Prostate gland (tissue), 2 donors: ENCODE results near the gene ITFG1. TPM values are rescaled to one million over a fixed set of nuclear protein-coding genes. Genes with fewer than 3 reads are reported as not detected.

Source experiments
- DNase-seq: peaks from one replicate; pipeline ENCODE4 v3.0.0-alpha.2; 2019; ENCODE audit warnings: low spot score
- H3K27ac ChIP-seq, 2 donors: fragments of 200-600 bp; sonication (generic); 2 replicates each; pipeline ENCODE4 v1.5.1; 2017 to 2019
- H3K27me3 ChIP-seq: fragments of 200-600 bp; sonication (generic); replicated peaks from 2 replicates; pipeline ENCODE4 v1.5.1; 2019; ENCODE audit not compliant: insufficient read depth
- H3K36me3 ChIP-seq, 2 donors: fragments of 200-600 bp; sonication (generic); 1 replicate in 1 of 2; 2 replicates in 1 of 2; pipeline versions ENCODE4 v1.5.1 to v1.8.1; 2017 to 2019
- H3K4me1 ChIP-seq: fragments of 200-600 bp; sonication (generic); replicated peaks from 2 replicates; pipeline ENCODE4 v1.5.1; 2019
- H3K4me3 ChIP-seq, 2 donors: fragments of 200-600 bp; sonication (generic); 2 replicates each; pipeline ENCODE4 v1.5.1; 2017 to 2019
- H3K9me3 ChIP-seq: fragments of 200-600 bp; sonication (generic); 2 replicates; pipeline ENCODE4 v1.5.1; 2017
- CTCF ChIP-seq, 4 experiments: fragments of 200-600 bp in 2 of 4; fragments of 450-650 bp in 2 of 4; sonication (generic) in 2 of 4; IDR thresholded peaks; 1 replicate in 3 of 4; 2 replicates in 1 of 4; pipeline ENCODE4 v1.5.1; 2016 to 2019; ENCODE audit warnings: antibody characterized with exemption in 4 of 4, mild to moderate bottlenecking in 2 of 4, moderate library complexity in 2 of 4
- POLR2A ChIP-seq: fragments of 450-650 bp; IDR thresholded peaks from one replicate; pipeline ENCODE4 v1.6.1; 2016; ENCODE audit warnings: antibody characterized with exemption, mild to moderate bottlenecking
- POLR2AphosphoS5 ChIP-seq: sonication (generic); formaldehyde crosslinking; IDR thresholded peaks from one replicate; pipeline ENCODE4 v1.6.1; 2017; ENCODE audit warnings: antibody characterized with exemption
- WGBS: methylation state at CpG from one replicate; pipeline ENCODE4 v1.1.5; 2018; 5-methylcytosine and 5-hydroxymethylcytosine counted together
- intact Hi-C: fragments of 100-400 bp; cut with DNase I; formaldehyde crosslinking; loops from one replicate; pipeline ENCODE4 v1.14.2; 2022
- total RNA-seq, 2 donors: library from RNA; depleted of rRNA; stranded (reverse); fragments of >200 nt; gene quantifications; one replicate each; pipeline ENCODE4 v1.1.0, GENCODE V29; 2016

The ITFG1 gene
- total RNA-seq, 2 donors from 2014 or later: 49.1 to 104 TPM

- DNase-seq: peak; percentile 15
- H3K4me3 ChIP-seq: peak overlapping the region; percentile 28 to 42
- no peak for TF ChIP-seq POLR2A
- peak; percentile 10 to 44 (median 30) for TF ChIP-seq CTCF (IDR thresholded peaks at IDR 0.05)
- intact Hi-C loops: loop anchor here (2.0 to 10.0 kb wide), 4 partner anchors 106 to 1014 kb away; partner anchors contain the start of genes ABCC12, ITFG1 and PHKB
- H3K36me3 ChIP-seq: no peaks in the 10 kb centered on the region
- no peak overlapping the region for H3K27ac ChIP-seq
- H3K4me1 ChIP-seq: peaks cover 4% of the 10 kb centered on the region
- 2% methylated on average over 22 of the region's 111 CpGs for WGBS
- no peaks in the 10 kb centered on the region for H3K27me3 ChIP-seq
- H3K9me3 ChIP-seq: no peaks in the 10 kb centered on the region
These were observed 317.8 kb downstream of the ITFG1 start for GRCh38 chr16:47142821-47143676.

GRCh38 chr16:47142486-47142820, 318.4 kb downstream of the ITFG1 start:
- WGBS: 4% methylated on average over 8 of the region's 8 CpGs
- no peaks in the 10 kb centered on the region for H3K9me3 ChIP-seq
- peak overlapping the region; percentile 28 to 42 for H3K4me3 ChIP-seq
- intact Hi-C loops: loop anchor here (2.0 to 10.0 kb wide), 4 partner anchors 105 to 1015 kb away; partner anchors contain the start of genes ABCC12, ITFG1 and PHKB
- H3K27ac ChIP-seq: no peak overlapping the region
- no peak for DNase-seq
- H3K27me3 ChIP-seq: no peaks in the 10 kb centered on the region
- peaks cover 4% of the 10 kb centered on the region for H3K4me1 ChIP-seq
- no peaks in the 10 kb centered on the region for H3K36me3 ChIP-seq
- no peak for TF ChIP-seq CTCF (IDR thresholded peaks at IDR 0.05)
- TF ChIP-seq POLR2A: no peak
- no peak for TF ChIP-seq POLR2AphosphoS5

GRCh38 chr16:47141773-47142485, 318.9 kb downstream of the ITFG1 start:
- no peaks in the 10 kb centered on the region for H3K27me3 ChIP-seq
- TF ChIP-seq POLR2A: no peak
- peak; percentile 29 for TF ChIP-seq POLR2AphosphoS5
- TF ChIP-seq CTCF (IDR thresholded peaks at IDR 0.05): peak in 3 of 4 experiments; percentile 68 to 80 (median 74)
- peaks cover 4% of the 10 kb centered on the region for H3K4me1 ChIP-seq
- 2% methylated on average over 26 of the region's 26 CpGs for WGBS
- intact Hi-C loops: loop anchor here (2.0 to 10.0 kb wide), 4 partner anchors 105 to 1015 kb away; partner anchors contain the start of genes ABCC12, ITFG1 and PHKB
- peak overlapping the region; percentile 28 to 42 for H3K4me3 ChIP-seq
- no peaks in the 10 kb centered on the region for H3K36me3 ChIP-seq
- DNase-seq: peak; percentile 70
- H3K9me3 ChIP-seq: no peaks in the 10 kb centered on the region
- no peak overlapping the region for H3K27ac ChIP-seq

- H3K27me3 ChIP-seq: no peaks in the 10 kb centered on the region
- no peak overlapping the region for H3K4me3 ChIP-seq
- H3K4me1 ChIP-seq: peaks cover 4% of the 10 kb centered on the region
- intact Hi-C loops: loop anchor here (5.0 to 10.0 kb wide), 3 partner anchors 103 to 1017 kb away; partner anchors contain the start of genes ABCC12, ITFG1 and PHKB
- no peak overlapping the region for H3K27ac ChIP-seq
- no peaks in the 10 kb centered on the region for H3K36me3 ChIP-seq
- no peak for DNase-seq
- 47% methylated on average over 4 of the region's 4 CpGs for WGBS
- TF ChIP-seq POLR2AphosphoS5 (no peak), POLR2A (no peak), CTCF (IDR thresholded peaks at IDR 0.05) (no peak)
- no peaks in the 10 kb centered on the region for H3K9me3 ChIP-seq
These were observed 320.2 kb downstream of the ITFG1 start for GRCh38 chr16:47140686-47141085.
